Measurements from ENCODE around the gene MRPL24. TPM values are rescaled to one million over a fixed set of nuclear protein-coding genes. Genes with fewer than 3 reads are reported as not detected.

The MRPL24 gene
- total RNA-seq, 2 experiments from 2014 or later: 84.2 to 93.6 TPM

DNA sequence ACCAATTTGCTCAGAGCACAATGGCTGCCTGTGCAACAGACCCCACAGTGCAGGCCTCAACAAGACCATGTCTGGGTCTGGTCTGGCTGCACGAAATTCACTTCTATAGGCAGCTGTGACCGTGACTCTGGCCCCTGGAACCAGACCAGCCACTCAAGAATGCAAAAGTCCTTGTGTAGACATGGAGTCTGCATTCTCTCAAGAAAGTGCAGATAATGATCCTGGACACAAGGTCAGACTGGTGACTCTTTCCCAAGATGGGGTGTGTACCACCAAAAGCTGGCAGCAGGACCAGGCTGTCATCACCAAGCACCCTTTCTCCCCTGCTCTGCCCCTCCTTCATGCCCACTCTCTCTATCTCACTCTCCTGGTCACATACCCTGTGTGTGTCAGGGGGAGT, 19.8 kb downstream of the MRPL24 start:
- no peak for DNase-seq
- H3K4me3 Mint-ChIP-seq: no peak overlapping the region
- no peaks in the 10 kb centered on the region for H3K9me3 Mint-ChIP-seq
- ATAC-seq: no peak
- POLR2A ChIA-PET: interaction anchor here (0.8 to 2.1 kb wide), 4 partner anchors 8 to 29 kb away, joined by 3 to 6 read pairs (median 4); no protein-coding TSS in a partner anchor
- peaks cover 37% of the 10 kb centered on the region for H3K36me3 Mint-ChIP-seq (ENCODE audit: low read depth)
- intact Hi-C loops (cut with micrococcal nuclease): no loop called here
- peaks cover 28% of the 10 kb centered on the region for H3K4me1 Mint-ChIP-seq (ENCODE audit: low read depth)
- CTCF ChIA-PET: interaction anchor here (0.6 to 10.6 kb wide), 9 partner anchors 15 to 117 kb away, joined by 3 to 396 read pairs (median 4); partner anchors contain the start of genes CRABP2 and PRCC
- TF ChIP-seq, protein P1, sequence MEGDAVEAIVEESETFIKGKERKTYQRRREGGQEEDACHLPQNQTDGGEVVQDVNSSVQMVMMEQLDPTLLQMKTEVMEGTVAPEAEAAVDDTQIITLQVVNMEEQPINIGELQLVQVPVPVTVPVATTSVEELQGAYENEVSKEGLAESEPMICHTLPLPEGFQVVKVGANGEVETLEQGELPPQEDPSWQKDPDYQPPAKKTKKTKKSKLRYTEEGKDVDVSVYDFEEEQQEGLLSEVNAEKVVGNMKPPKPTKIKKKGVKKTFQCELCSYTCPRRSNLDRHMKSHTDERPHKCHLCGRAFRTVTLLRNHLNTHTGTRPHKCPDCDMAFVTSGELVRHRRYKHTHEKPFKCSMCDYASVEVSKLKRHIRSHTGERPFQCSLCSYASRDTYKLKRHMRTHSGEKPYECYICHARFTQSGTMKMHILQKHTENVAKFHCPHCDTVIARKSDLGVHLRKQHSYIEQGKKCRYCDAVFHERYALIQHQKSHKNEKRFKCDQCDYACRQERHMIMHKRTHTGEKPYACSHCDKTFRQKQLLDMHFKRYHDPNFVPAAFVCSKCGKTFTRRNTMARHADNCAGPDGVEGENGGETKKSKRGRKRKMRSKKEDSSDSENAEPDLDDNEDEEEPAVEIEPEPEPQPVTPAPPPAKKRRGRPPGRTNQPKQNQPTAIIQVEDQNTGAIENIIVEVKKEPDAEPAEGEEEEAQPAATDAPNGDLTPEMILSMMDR (IDR thresholded peaks at IDR 0.05): no peak
- H3K27me3 Mint-ChIP-seq: no peaks in the 10 kb centered on the region
- H3K27ac Mint-ChIP-seq: peak overlapping the region; percentile 74

- intact Hi-C loops (cut with micrococcal nuclease): no loop called here
- peaks cover 18% of the 10 kb centered on the region for H3K36me3 Mint-ChIP-seq (ENCODE audit: low read depth)
- peaks cover 13% of the 10 kb centered on the region for H3K4me1 Mint-ChIP-seq (ENCODE audit: low read depth)
- ChIA-PET CTCF (interaction anchor here (1.9 to 9.2 kb wide), 2 partner anchors 10 to 11 kb away, joined by 10 to 91 read pairs; partner anchors contain the start of genes CRABP2, ISG20L2 and METTL25B), POLR2A (no interaction called here)
- no peak for DNase-seq
- no peak overlapping the region for H3K4me3 Mint-ChIP-seq
- ATAC-seq: no peak
- H3K27ac Mint-ChIP-seq: no peak overlapping the region
- TF ChIP-seq, protein P1 (IDR thresholded peaks at IDR 0.05): no peak
- no peaks in the 10 kb centered on the region for H3K27me3 Mint-ChIP-seq
- no peaks in the 10 kb centered on the region for H3K9me3 Mint-ChIP-seq
Observed at GRCh38 chr1:156717351-156717750, 23.5 kb downstream of the MRPL24 start.

GRCh38 chr1:156714830-156715229, 26.1 kb downstream of the MRPL24 start:
- Mint-ChIP-seq H3K36me3 (ENCODE audit: low read depth) (peaks cover 8% of the 10 kb centered on the region), H3K27ac (no peak overlapping the region), H3K4me1 (ENCODE audit: low read depth) (peaks cover 3% of the 10 kb centered on the region), H3K9me3 (no peaks in the 10 kb centered on the region), H3K4me3 (no peak overlapping the region), H3K27me3 (no peaks in the 10 kb centered on the region)
- ChIA-PET POLR2A (interaction anchor here (2.5 kb wide), 1 partner anchor 13 kb away, joined by 7 read pairs; the partner anchor contains the start of gene METTL25B), CTCF (interaction anchor here (1.1 to 9.2 kb wide), 5 partner anchors 8 to 213 kb away, joined by 3 to 91 read pairs (median 20); partner anchors contain the start of genes CRABP2, ISG20L2 and METTL25B)
- intact Hi-C loops (cut with micrococcal nuclease): no loop called here
- TF ChIP-seq, protein P1 (IDR thresholded peaks at IDR 0.05): no peak
- ATAC-seq (no peak), DNase-seq (no peak)

DNA sequence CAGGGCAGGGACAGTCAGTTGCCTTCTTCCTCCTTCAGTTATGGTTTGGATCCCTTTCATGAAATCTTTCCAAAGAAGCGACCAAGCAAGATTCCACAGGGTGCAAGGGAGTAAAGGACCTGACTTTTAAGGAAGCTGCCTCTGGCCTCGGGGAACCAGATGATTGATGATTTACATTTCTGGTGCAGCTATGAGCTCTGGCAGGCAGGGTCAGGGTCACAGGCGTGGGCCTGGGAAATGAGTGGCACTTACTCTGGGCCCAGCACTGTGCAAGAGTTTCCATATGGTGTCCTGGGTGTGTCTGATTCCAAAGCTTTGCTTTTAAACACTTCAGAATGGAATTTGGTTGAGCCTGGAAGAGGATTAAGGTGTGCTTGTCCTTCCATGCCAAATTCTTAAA, 28.3 kb downstream of the MRPL24 start:
- Mint-ChIP-seq H3K4me1 (ENCODE audit: low read depth) (peaks cover 7% of the 10 kb centered on the region), H3K36me3 (ENCODE audit: low read depth) (peaks cover 8% of the 10 kb centered on the region), H3K9me3 (no peaks in the 10 kb centered on the region), H3K4me3 (no peak overlapping the region), H3K27me3 (no peaks in the 10 kb centered on the region), H3K27ac (no peak overlapping the region)
- TF ChIP-seq, protein P1 (IDR thresholded peaks at IDR 0.05): no peak
- ATAC-seq (no peak), DNase-seq (no peak)
- CTCF ChIA-PET: interaction anchor here (1.8 to 9.2 kb wide), 4 partner anchors 14 to 177 kb away, joined by 4 to 91 read pairs (median 40); partner anchors contain the start of genes ISG20L2 and METTL25B
- POLR2A ChIA-PET: interaction anchor here (0.6 to 1.4 kb wide), 5 partner anchors 9 to 93 kb away, joined by 3 to 4 read pairs (median 3); no protein-coding TSS in a partner anchor
- intact Hi-C loops (cut with micrococcal nuclease): no loop called here

Measured in activated CD8-positive, alpha-beta T cell treated with anti-CD3 and anti-CD28 coated beads for 36 hours (primary cell).